Hindlimb muscle (tissue), 1 donor: ENCODE data around the gene TCF21. TPM values are rescaled to one million over a fixed set of nuclear protein-coding genes. Genes with fewer than 3 reads are reported as not detected.

ENCODE experiments used
- DNase-seq: peaks from one replicate; pipeline ENCODE4 v3.0.0-alpha.2; 2013
- polyA plus RNA-seq: library from polyadenylated mRNA; unstranded; fragments of 120-200 nt; gene quantifications from one replicate; pipeline ENCODE4 v1.2.1, GENCODE V29; 2013; ENCODE audit not compliant: insufficient read length

TCF21 gene
- polyA plus RNA-seq, 1 donor: 0.04 TPM

DNA sequence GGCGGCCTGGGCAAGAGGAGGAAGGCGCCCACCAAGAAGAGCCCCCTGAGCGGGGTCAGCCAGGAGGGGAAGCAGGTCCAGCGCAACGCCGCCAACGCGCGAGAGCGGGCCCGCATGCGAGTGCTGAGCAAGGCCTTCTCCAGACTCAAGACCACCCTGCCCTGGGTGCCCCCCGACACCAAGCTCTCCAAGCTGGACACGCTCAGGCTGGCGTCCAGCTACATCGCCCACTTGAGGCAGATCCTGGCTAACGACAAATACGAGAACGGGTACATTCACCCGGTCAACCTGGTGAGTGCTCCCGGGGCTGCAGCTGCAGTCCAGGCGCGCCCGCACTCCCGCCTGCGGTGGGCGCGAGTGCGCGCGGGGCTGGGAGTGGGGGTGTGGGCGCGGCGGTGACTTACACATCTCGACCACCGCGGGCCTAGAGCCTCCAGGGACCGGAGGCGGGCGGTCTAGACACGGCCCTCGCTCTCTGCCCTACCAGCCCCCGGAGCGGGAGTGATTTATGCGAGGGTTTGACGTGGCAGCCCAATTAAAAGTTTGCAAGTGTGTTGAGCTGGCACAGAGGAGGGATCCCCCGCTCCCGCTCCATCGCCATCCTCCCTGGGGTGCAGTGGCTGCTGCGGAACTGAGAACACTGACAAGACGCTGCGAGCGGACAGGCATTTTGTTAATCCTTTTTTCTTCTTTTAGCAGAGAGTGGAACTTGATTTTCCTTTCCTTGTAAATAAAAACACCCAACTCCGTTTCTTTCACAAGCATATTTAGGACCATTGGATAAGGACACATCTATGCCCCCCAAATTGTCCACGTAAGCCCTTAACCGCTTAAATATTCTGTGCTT is 867 bp downstream of the TCF21 start:
- DNase-seq: no peak

GRCh38 chr6:133890711-133891148 is 1.8 kb downstream of the TCF21 start:
- no peak for DNase-seq

DNA sequence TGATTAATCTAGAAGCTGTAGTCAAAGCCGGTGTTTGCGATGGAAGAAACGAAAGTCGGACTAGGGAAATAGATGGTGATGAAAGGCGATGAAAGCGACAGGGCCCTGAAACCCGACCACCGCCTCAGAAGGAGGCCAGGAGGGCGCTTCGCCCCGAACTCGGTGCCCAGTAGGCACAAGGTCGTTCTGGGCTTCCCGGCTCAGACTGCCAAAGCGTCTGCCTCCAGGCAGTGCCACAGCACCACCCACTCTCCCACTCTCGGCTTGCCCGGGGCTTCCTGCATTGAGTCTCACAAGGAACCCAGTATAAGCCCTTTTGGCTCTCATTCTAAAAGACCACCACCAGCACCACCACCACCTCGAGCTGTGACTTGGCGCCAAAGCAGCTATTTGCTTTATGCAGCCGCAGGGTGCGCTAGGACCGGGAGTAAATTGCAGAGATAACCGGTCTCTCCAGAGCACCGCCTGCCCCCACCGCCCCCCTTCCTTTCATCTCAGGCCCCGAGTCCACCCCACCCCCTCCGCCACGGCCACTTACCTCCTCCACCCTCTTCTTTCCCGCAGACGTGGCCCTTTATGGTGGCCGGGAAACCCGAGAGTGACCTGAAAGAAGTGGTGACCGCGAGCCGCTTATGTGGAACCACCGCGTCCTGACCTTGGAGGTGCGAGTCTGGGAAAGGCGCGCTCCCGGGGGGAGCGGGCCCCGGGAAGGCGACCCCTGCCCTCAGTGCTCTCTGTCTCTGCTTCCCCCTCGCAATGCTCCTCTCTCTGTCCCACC is 2.4 kb downstream of the TCF21 start:
- peak; percentile 39 for DNase-seq

DNA sequence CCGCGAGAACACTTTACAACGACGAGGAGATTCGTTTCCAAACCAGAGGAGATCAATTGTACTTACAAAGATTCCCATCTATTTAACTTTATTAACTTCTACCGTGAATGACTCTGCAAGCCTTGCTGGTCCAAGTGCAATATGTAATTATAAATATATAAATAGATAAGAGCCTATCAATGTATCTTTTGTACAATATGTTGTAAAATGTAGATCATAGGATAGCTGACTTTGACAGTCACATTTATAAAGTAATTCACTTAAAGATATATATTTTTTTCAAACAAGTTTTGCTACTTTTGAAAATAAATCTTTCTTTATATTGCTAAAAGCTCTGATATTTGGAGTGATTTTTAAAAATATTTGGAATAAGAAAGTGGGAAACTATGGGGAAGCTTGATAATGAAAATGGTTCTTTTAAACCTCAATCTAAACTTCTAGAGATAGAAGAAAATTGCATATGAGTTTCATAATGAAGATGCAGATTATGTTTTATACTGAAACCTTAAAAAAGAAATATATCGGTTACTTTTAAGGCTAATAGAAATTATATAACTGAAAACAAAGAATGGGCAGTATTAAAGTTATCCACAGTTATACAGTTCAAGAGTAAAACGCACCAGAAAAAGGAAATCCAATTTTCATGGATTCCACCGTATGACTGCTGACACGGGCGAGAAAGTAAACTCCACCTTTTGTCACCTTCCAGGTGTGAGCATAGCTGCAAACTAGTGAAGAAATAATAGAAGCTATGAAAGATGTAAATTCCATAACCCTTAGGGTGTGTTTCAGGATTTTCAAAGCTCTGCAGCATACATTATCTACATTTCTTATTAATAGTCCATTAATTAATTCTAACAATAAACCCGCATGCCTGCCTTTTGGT is 3.3 kb downstream of the TCF21 start:
- DNase-seq: no peak

GRCh38 chr6:133892813-133893691 is 4.1 kb downstream of the TCF21 start:
- DNase-seq: no peak

GRCh38 chr6:133893946-133894345 is 5.0 kb downstream of the TCF21 start:
- DNase-seq: no peak

DNA sequence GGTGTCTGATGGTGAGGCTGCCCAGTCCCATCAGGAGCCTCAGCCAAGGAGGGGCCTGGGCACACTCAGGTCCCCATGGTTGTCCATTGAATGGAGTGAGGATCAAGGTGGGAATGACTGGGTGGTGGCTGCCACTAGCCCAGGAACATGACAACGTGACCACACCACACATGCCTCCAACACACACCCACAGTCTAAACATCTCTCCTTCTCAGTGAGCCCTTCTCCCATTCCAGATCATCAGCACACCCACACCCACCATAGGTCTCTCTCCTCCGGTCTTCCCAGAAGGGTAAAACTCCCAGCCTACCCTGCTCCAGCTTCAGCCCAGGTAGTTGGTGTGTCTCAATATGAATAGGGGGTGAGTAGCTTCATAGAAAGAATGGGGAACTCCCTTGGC is 5.5 kb downstream of the TCF21 start:
- no peak for DNase-seq

DNA sequence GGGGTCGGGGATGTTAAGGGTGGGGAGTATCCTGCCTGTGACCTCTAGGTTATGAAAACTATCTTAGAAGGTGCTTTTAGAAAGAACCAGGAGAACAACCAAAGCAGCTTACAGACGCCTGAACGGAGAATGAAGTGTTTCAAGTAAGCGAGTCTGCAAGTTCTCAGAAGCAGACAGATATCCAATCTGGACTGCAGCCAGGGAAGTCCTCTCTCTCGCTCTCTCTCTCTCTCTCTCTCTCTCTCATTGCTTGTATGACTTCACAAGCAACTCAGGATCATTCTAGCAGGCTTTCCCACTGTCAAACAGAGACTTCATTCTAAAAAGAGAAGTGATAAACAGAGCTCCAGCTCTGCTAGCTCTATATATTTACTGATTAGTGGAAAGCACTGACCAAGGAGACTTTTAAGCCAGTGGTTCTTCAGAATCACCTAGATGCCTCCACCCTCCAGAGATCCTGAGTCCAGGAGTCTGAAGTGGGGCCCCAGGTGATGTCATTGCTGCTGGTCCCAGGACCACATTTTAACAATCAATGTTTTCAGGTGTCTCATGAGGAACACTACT is 6.0 kb downstream of the TCF21 start:
- no peak for DNase-seq

- no peak for DNase-seq
Measured at GRCh38 chr6:133895573-133896343, 6.8 kb downstream of the TCF21 start.

DNA sequence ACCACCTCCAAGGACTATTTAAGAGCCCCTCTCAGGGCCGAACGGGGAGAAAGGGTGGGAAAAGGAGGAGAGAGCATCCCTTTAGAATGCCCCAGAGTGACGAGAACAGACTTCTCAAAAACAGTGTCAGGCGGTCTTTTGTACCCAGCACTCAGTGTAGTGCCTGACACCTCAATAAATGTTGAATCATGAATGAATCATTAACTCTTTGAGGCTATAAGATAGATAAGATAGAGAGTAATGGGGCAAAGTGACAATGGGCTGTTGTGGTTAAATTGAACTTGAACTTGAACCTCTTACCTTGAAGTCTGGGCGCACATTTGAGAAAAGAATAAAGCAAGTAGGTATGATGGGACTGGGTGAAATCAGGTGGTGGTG is 7.4 kb downstream of the TCF21 start:
- no peak for DNase-seq

- no peak for DNase-seq
Measured at GRCh38 chr6:133898263-133898662, 9.3 kb downstream of the TCF21 start.

DNA sequence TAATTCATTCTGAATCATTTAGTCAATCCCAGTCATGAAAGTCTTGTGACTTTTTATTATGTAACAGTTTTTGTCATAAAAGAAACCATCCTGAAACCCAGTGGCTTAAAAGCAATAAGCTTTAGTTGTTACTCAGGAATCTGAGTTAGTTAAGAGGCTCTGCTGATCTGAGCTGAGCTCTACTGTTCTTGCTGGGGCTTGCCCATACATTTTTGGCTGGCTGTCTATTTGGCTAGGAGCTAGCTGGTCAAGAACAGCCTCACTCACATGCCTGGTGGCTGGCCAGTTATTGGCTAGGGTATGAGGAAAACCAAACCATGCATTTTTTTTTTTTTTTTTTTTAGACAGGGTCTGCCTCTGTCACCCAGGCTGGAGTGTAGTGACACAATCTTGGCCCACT is 10.6 kb downstream of the TCF21 start:
- no peak for DNase-seq

GRCh38 chr6:133903855-133904254 is 14.9 kb downstream of the TCF21 start:
- no peak for DNase-seq

GRCh38 chr6:133906050-133906449 is 17.1 kb downstream of the TCF21 start:
- DNase-seq: no peak

- DNase-seq: peak; percentile 85
Measured at GRCh38 chr6:133916650-133917151, 27.8 kb downstream of the TCF21 start.

- no peak for DNase-seq
Measured at GRCh38 chr6:133917781-133918180, 28.9 kb downstream of the TCF21 start.

DNA sequence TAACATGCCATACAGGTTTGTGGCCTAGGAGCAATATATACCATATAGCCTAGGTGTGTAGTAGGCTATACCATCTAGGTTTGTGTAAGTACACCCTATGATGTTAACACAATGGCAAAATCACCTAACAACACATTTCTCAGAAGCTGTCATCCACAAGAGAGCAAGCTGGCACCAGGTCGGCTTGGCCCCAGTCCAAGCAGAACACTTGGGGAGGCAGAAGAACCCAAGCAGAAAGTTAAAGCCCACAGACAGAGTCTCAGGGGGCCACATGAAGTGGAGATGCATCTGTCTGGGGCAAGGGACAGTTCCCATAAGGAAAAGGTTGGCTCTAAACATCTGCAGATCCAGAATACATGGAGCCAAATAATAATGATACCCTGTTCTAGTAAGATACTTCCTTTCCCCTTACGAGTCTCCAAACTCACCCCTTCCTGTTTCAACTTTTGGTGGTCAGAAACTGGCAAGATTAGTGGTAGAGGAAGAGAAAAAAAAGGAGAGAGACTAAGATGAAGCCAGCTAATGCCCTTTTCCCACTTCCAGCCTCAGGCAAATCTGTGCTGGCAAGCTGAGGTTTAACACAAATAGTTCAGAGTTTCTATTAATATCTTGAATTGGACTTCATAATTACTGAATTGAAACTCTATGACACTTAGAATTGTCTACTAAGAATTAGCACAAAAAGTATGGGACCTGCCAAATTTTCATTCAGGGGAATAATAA is 29.5 kb downstream of the TCF21 start:
- no peak for DNase-seq

DNA sequence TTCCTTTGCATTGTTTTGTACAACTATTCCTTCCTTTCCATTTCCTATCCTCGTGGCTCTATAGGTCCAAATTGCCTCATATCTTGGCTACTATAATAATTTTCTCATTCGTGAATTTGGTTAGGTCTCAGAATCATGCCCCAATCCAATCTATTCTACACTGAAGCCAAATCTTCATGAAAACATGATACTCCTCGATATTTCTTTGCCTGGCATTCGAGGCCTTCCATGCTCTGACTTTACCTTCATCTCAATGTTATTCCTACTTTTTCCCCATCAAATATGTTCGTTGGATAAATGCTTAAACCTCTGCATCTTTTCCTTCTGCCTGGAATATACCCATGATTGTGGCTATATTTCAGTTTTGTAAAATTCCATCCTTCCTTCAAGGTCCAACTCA is 30.4 kb downstream of the TCF21 start:
- DNase-seq: no peak

DNA sequence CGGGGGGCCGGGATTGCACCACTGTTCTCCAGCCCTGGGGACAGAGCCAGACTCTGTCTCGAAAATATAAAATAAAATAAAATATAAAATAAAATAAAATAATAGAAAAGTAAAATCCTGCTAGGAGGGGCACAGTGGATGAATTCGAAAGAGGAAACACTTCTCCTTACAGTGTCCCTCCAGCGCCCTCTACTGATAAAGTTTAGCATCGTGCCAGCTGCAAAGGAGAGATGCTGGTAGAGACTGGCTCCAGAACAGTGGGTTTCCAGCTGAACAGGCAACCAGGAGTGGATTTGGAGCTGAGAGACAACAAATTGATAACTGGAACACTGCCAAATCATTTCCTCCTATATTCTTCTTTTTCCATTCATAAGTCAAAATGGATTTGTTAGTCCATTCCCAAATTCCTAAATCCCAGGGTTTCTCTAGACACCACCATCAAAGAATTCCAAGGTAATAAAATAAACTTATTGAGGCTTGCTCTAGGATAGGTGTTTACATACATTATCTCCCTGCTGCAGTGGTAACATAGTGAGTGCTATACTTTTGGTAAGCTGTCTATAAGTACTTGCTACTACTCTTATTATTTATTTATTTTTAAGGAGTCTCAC is 32.4 kb downstream of the TCF21 start:
- peak; percentile 70 for DNase-seq
